NB4 (cell line): ENCODE data around the gene CA5B.

Source experiments
- CTCF ChIP-seq: IDR thresholded peaks from one replicate; pipeline ENCODE4 v1.5.1; 2012; ENCODE audit warnings: low read depth, low read length
- MAX ChIP-seq: IDR thresholded peaks from 2 replicates; pipeline ENCODE4 v1.6.1; 2011; ENCODE audit warnings: low read depth, low read length
- MYC ChIP-seq: IDR thresholded peaks from 2 replicates; pipeline ENCODE4 v1.6.1; 2011; ENCODE audit warnings: low read depth, low read length
- POLR2A ChIP-seq: IDR thresholded peaks from 2 replicates; pipeline ENCODE4 v1.6.1; 2011; ENCODE audit warnings: mild to moderate bottlenecking; ENCODE audit not compliant: insufficient read length; ENCODE audit errors: extremely low read depth

DNA sequence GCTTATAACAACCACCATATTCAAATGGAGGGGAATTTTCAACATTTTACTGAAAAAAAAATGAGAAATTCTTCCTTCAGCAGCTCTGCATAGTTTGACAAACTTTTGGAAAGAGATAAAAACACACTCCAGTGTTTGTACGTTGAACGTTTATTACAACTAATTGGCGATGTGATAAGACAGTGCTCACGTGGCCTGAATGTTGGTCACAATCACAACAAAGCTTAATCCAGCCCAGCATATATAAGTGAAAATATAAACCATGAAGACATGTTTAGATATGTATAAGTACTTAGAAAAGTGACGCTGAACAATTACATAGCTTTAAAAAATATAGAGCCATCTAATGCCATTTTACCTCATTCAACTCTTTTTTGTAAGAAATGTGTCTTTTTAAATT, 87.9 kb downstream of the CA5B start:
- TF ChIP-seq CTCF, result no peak
- TF ChIP-seq POLR2A, result no peak
- TF ChIP-seq MAX, result no peak
- TF ChIP-seq MYC, result no peak
